Thymus (tissue), 11 donors: Measurements from ENCODE around the gene ZNF683. TPM values are rescaled to one million over a fixed set of nuclear protein-coding genes. Genes with fewer than 3 reads are reported as not detected.

Source experiments
- DNase-seq, 9 donors: peaks; one replicate each; pipeline ENCODE4 v3.0.0-alpha.2; 2013; ENCODE audit warnings: low spot score in 9 of 9, low read depth in 6 of 9, missing footprints in 1 of 9
- H3K27ac ChIP-seq, 2 donors: one replicate each; pipeline ENCODE4 v1.5.1; 2013; ENCODE audit warnings: control low read depth in 1 of 2, low read depth in 1 of 2, low read length in 1 of 2, mild to moderate bottlenecking in 1 of 2, moderate library complexity in 1 of 2
- H3K27me3 ChIP-seq, 2 donors: one replicate each; pipeline ENCODE4 v1.5.1; 2013; ENCODE audit warnings: low read length in 1 of 2; ENCODE audit not compliant: control insufficient read depth in 2 of 2, insufficient read depth in 1 of 2
- H3K36me3 ChIP-seq, 2 donors: one replicate each; pipeline ENCODE4 v1.5.1; 2013; ENCODE audit warnings: low read length in 1 of 2, mild to moderate bottlenecking in 1 of 2, moderate library complexity in 1 of 2; ENCODE audit not compliant: control insufficient read depth in 2 of 2, insufficient read depth in 2 of 2
- H3K4me1 ChIP-seq, 2 donors: one replicate each; pipeline ENCODE4 v1.5.1; 2013; ENCODE audit warnings: low read length in 2 of 2; ENCODE audit not compliant: control insufficient read depth in 2 of 2, insufficient read depth in 2 of 2
- H3K4me3 ChIP-seq, 2 donors: one replicate each; pipeline ENCODE4 v1.5.1; 2013; ENCODE audit warnings: low read length in 2 of 2, control low read depth in 1 of 2, mild to moderate bottlenecking in 1 of 2
- H3K9me3 ChIP-seq, 2 donors: one replicate each; pipeline ENCODE4 v1.5.1; 2013; ENCODE audit warnings: low read length in 1 of 2, mild to moderate bottlenecking in 1 of 2; ENCODE audit not compliant: control insufficient read depth in 2 of 2, insufficient read depth in 1 of 2
- WGBS: extraction: QIAGEN DNeasy Blood & Tissue Kit; methylation state at CpG from one replicate; pipeline ENCODE4 v1.1.7; 2013; 5-methylcytosine and 5-hydroxymethylcytosine counted together
- polyA plus RNA-seq: library from polyadenylated mRNA; stranded (reverse); fragments of 200-250 nt; gene quantifications from one replicate; pipeline ENCODE4 v1.2.3, GENCODE V29; 2013
- total RNA-seq: library from RNA; stranded (reverse); fragments of 120-200 nt; gene quantifications from one replicate; pipeline ENCODE4 v1.2.4, GENCODE V29; 2013
- donor health status: healthy.

The ZNF683 gene
- total and polyA plus RNA-seq, 2 donors: 0.57 to 2.1 TPM

- Histone ChIP-seq H3K36me3 (peaks cover 35 to 39% of the 10 kb centered on the region in 2 donors), H3K4me3 (peak overlapping the region in 1 of 2 donors; percentile 16), H3K27ac (no peak overlapping the region), H3K9me3 (no peaks in the 10 kb centered on the region), H3K27me3 (no peaks in the 10 kb centered on the region), H3K4me1 (peaks cover 21 to 55% of the 10 kb centered on the region in 2 donors)
- 92% methylated on average over 10 of the region's 10 CpGs for WGBS
- DNase-seq: no peak
Measured at GRCh38 chr1:26322042-26322331, 50.6 kb downstream of the ZNF683 start.

DNA sequence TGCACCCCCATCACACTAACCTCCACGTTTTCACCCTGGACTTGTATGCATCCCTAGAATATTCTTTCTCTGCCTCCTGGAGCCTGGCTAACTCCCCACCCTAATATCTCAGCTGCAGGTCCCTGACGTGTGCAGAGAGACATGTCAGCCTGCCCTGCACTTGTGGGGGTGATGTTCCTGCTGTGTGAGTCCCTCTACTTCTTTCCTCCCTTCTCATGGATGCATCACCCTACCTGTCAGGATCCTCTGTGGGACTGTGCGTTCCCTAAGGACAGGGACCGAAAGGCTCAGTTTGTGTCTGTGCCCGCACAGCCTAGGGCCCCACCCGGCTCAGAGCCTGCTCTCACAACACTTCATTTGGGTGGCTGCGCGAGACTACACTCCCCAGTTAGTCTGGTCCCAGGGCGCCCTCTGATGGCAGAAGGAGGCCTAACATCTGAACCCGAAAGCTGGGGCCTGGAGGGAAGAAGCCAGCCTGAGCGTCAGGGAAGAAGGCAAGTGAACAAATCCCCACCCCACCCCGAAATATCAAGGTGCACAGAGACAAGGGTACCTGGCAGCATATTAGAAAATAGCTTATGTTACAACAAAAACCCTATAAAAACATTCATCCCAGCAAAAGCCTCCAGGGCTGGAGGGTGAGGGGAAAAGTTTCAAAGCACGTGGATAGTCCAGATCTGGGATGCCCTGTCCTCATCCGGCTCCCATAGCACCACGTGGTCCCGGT lies 51.1 kb downstream of the ZNF683 start:
- Histone ChIP-seq H3K27me3 (no peaks in the 10 kb centered on the region), H3K4me1 (peaks cover 26 to 60% of the 10 kb centered on the region in 2 donors), H3K36me3 (peaks cover 35 to 39% of the 10 kb centered on the region in 2 donors), H3K27ac (peak overlapping the region; percentile 64 to 78), H3K9me3 (no peaks in the 10 kb centered on the region), H3K4me3 (peak overlapping the region; percentile 57 to 63)
- DNase-seq: peak; percentile 76 to 95 (median 87)
- WGBS: 27% methylated on average over 16 of the region's 16 CpGs

DNA sequence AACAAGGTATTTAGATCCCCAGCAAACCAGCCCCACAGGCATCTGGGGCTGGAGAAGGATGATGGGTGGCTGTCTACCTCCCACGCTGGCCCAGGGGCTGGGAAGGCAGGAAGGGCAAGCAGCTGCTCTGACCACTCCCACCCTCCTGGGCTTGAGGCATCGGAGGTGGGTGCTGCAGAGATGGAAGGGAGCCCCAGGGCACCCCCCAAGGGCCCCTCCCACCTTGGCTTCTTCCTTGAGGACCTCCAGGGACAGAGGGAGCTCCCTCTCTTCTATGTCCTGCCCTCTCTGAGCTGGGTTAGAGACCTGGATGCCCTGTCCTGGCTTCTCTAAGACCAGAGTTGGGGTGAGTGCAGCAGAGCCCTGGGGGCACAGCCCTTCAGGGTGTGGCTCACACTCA lies 51.7 kb downstream of the ZNF683 start:
- Histone ChIP-seq H3K27me3 (no peaks in the 10 kb centered on the region), H3K9me3 (no peaks in the 10 kb centered on the region), H3K27ac (peak overlapping the region; percentile 64 to 78), H3K4me3 (peak overlapping the region; percentile 57 to 63), H3K36me3 (peaks cover 35 to 39% of the 10 kb centered on the region in 2 donors), H3K4me1 (peaks cover 32 to 66% of the 10 kb centered on the region in 2 donors)
- no peak for DNase-seq
- WGBS: 94% methylated on average over 2 of the region's 2 CpGs

DNA sequence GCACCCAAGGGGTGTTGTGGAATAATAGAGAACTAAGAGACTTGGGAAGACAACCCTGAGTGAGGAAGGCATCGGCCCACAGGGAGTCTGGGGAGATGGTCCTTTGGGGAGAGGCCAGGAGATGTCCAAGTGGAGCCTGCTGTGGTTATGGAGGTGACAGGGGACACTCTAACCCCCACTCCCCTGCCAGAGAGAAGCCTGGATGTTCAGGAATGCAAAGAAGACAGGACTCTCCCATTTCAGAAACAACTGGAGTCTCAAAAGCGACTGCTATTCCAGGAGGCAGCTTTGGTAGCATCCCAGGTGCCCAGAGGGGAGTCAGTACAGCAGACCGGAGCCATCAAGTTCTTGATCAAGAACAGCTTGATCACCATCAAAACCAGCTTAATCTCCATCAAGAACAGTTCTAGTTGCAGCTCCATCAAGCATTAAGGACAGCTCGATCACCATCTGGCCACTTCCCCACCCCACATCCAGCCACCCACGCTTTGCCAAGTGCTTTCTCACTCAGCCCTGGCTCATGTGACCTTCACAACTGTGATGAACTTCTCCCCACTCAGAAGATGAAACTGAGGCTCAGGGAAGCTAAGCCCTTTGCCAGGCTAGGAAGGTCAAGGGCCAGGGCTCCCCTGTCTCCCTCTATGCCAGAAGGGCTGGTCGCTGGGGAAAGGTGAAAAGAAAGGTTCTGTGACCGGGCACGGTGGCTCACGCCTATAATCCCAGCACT lies 54.0 kb downstream of the ZNF683 start:
- Histone ChIP-seq H3K4me3 (peak overlapping the region; percentile 57 to 63), H3K4me1 (peaks cover 50 to 87% of the 10 kb centered on the region in 2 donors), H3K27me3 (no peaks in the 10 kb centered on the region), H3K36me3 (peaks cover 25 to 31% of the 10 kb centered on the region in 2 donors), H3K9me3 (no peaks in the 10 kb centered on the region), H3K27ac (peak overlapping the region; percentile 70 to 84)
- peak in 1 of 9 donors; percentile 42 for DNase-seq
- 43% methylated on average over 9 of the region's 9 CpGs for WGBS

DNA sequence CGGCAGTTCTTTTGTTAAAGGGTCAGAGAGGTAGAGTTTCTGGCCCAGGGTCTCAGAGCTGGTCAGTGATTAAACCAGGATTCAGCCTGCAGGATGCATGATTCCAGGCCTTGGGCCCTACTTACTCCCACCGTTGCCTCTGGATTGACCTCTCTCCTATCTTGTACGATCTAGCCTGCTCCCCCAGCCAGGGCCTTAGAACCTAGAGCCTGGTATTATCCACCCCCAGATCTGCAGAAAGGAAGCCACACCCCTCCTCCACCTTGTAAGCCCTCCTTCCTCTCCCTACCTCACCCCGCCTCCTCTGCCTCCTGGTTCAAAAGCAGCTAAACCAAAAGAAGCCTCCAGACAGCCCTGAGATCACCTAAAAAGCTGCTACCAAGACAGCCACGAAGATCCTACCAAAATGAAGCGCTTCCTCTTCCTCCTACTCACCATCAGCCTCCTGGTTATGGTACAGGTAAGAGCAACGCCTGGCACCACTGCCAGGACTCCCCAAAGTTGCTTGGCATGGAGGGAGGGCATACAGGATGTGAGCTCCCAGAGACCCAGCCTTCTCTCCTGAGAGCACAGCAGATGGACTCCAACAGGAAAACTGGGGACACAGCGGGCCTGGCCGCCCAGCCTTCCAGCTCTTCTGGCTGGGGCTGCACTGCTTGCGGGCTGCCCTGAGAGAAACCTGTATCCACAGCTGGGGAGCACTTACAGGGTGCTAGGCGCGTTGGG lies 54.8 kb downstream of the ZNF683 start, which contains the start of gene CD52:
TSS of gene CD52 (plus strand) at position 347 of the 726 bp plus-strand sequence. CDS start at position 407, 60 bp downstream.
- H3K27me3 ChIP-seq: no peaks in the 10 kb centered on the region
- H3K36me3 ChIP-seq: peaks cover 23 to 27% of the 10 kb centered on the region in 2 donors
- peaks cover 50 to 84% of the 10 kb centered on the region in 2 donors for H3K4me1 ChIP-seq
- peak within 1 kb of the TSS; percentile 57 to 63 for H3K4me3 ChIP-seq
- H3K27ac ChIP-seq: peak within 1 kb of the TSS; percentile 84 to 89
- WGBS: 17% methylated on average over 12 of the region's 12 CpGs
- peak in 8 of 9 donors; percentile 57 to 93 (median 80) for DNase-seq
- no peaks in the 10 kb centered on the region for H3K9me3 ChIP-seq

GRCh38 chr1:26317146-26317545 lies 55.4 kb downstream of the ZNF683 start:
- H3K4me1 ChIP-seq: peaks cover 50 to 78% of the 10 kb centered on the region in 2 donors
- no peaks in the 10 kb centered on the region for H3K27me3 ChIP-seq
- peak overlapping the region; percentile 57 to 63 for H3K4me3 ChIP-seq
- 59% methylated on average over 2 of the region's 2 CpGs for WGBS
- no peaks in the 10 kb centered on the region for H3K9me3 ChIP-seq
- peaks cover 18 to 21% of the 10 kb centered on the region in 2 donors for H3K36me3 ChIP-seq
- peak overlapping the region; percentile 64 to 70 for H3K27ac ChIP-seq
- no peak for DNase-seq

DNA sequence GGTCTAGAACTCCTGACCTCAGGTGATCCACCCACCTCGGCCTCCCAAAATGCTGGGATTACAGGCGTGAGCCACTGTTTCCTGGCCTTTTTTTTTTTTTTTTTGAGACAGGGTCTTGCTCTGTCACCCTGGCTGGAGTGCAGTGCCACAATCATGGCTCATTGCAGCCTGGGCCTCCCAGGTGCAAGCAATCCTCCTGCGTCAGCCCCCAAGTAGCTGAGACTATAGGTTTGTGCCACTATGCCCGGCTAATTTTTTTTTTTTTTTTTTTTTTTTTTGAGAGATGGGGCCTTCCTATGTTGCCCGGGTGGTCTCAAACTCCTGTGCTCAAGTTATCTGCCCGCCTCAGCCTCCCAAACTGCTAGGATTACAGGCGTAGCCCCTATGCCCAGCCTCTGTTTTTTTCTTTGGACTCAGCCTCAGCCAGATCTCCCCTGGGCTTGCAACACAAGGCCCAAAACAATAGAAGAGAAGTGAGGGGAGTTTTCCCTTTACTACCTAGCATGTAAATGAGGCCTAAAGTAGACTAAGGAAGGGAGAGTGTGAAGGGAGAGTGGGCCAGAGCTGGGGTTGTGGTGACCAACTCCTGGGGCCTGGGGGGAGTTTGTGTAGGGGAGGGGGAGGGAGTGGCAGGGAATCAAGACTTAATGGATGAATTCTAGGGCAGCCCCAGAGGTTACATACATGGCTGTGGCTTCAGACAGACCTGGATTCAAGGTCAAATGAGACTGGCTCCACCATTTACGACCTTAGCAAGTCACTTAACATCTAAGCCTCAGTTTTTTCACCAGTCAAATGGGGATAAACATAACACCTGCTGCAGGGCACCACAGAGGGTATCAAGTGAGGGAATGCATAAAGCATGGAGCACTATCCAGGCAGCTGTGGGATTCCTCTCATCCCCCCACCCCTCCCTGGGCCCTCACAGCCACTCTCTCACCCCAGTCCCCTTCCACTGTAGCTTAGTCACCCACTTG lies 56.4 kb downstream of the ZNF683 start:
- no peak for DNase-seq
- Histone ChIP-seq H3K9me3 (no peaks in the 10 kb centered on the region), H3K36me3 (peaks cover 10 to 12% of the 10 kb centered on the region in 2 donors), H3K27ac (peak overlapping the region; percentile 76 to 89), H3K4me1 (peaks cover 45 to 68% of the 10 kb centered on the region in 2 donors), H3K27me3 (no peaks in the 10 kb centered on the region), H3K4me3 (no peak overlapping the region)
- WGBS: 82% methylated on average over 8 of the region's 8 CpGs

GRCh38 chr1:26314501-26314900 lies 58.0 kb downstream of the ZNF683 start:
- Histone ChIP-seq H3K36me3 (no peaks in the 10 kb centered on the region), H3K27me3 (no peaks in the 10 kb centered on the region), H3K9me3 (no peaks in the 10 kb centered on the region), H3K4me1 (peaks cover 41 to 62% of the 10 kb centered on the region in 2 donors), H3K27ac (peak overlapping the region; percentile 52 to 89), H3K4me3 (no peak overlapping the region)
- WGBS: 96% methylated on average over 5 of the region's 5 CpGs
- no peak for DNase-seq
